NK-92 treated with Interleukin-12 subunit alpha and Interleukin-12 subunit beta, amount 100 ng/mL, for 24 hours (cell line): Measurements from ENCODE around the gene STAT4.

Experiments
- DNase-seq: peaks from one replicate; lab custom pipeline; 2025; lab: John Stamatoyannopoulos, UW

The STAT4 gene, protein sequence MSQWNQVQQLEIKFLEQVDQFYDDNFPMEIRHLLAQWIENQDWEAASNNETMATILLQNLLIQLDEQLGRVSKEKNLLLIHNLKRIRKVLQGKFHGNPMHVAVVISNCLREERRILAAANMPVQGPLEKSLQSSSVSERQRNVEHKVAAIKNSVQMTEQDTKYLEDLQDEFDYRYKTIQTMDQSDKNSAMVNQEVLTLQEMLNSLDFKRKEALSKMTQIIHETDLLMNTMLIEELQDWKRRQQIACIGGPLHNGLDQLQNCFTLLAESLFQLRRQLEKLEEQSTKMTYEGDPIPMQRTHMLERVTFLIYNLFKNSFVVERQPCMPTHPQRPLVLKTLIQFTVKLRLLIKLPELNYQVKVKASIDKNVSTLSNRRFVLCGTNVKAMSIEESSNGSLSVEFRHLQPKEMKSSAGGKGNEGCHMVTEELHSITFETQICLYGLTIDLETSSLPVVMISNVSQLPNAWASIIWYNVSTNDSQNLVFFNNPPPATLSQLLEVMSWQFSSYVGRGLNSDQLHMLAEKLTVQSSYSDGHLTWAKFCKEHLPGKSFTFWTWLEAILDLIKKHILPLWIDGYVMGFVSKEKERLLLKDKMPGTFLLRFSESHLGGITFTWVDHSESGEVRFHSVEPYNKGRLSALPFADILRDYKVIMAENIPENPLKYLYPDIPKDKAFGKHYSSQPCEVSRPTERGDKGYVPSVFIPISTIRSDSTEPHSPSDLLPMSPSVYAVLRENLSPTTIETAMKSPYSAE

DNA sequence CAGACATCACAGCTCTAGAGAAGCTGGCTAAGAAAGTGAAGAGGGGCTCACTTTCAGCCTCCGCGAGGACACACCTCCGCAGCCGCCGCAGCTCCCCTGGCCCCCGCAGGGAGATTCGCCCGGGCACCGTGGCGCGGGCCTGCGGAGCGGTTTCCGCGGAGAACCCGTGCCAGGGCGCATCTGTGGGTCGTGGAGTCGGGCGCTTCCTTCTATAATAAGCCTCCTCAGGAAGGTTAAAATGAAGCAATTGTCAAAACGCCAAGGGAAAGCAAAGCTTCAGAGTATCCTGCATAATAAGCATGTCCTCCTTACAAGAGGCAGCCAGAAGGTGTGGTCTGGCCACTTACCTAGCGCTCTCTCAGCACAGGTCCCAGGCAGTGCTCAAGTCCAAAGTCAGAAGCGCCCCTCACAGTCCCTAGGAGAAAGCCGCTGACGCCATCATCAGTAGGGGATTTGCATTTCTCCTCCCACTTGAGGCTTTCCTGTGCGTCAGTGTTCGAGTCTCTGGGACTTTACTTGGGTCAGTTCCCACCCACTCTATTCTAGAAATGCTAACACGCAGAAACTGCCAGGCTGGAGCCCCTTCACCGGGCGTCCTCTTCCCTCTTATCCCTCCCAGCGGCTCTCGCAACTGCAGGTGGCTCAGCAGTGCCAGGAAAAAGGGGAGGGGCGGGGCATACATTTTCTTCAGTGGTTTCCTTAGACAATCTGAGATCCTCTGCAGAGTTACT lies at the start of gene STAT4:
STAT4 (minus strand) TSS at position 395 of the 731 bp plus-strand sequence. CDS start 2,791 bp downstream, outside the sequence.
- peak; percentile 73 for DNase-seq

DNA sequence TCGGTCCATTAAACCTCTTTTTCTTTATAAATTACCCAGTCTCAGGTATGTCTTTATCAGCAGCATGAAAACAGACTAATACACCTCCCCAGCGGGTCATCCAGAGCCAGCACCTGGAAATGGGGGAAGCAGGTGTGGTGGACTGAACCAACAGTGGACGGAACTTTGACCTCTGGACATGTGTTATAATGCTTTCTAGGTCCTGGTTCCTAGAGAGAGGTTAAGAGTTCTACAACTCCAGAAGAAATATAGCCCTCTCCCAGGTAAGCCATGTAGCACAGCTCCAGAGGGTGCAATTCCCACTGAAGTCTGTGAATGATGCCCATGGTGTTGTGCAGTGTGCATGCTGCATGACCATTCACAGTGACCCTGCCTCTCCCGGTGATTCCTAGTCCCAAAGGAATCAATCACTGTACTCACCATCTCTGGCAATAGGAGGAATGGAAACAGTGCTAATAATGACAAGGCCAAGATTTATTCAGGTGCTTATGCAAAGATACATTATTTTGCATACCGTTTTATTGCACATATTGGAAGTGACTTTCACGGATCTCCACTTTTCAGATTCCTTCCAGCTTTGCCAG lies 49.2 kb upstream of the STAT4 start:
- no peak for DNase-seq

DNA sequence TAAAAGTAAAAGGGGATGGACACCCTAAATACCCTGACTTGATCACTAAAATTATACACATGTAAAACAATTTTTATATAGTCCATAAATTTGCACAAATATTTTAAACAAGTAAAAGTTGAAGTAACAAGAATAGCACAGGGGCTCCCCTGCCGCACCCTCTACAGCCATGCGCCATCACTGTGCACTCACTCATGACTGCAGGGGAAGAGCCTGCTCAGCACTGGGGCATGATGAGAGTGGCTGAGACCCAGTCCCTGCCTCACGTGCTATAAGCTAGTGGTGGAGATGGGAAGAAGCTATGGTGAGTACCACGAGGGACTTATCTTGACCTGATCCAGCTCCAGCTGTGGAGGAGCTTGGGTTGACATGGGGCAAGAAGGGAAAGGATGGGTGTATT lies 47.5 kb upstream of the STAT4 start:
- no peak for DNase-seq

DNA sequence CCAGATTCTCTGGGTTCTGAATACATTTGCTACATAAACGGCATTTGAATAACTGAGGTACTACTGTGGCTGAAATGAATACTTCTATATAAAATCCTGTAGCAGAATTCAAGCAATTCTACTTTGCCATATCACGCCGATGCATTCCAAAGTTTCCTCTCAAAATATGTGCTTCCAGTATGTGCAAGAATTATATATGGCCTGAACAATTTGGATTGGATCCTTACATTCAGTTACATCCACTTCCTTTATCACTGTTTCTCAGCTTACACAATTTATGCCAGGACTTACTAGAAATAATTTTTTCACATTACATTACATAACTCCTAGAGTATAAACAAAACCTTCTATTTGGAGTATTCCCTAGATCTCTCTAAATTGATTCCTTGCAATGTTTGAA lies 46.3 kb upstream of the STAT4 start:
- DNase-seq: no peak

DNA sequence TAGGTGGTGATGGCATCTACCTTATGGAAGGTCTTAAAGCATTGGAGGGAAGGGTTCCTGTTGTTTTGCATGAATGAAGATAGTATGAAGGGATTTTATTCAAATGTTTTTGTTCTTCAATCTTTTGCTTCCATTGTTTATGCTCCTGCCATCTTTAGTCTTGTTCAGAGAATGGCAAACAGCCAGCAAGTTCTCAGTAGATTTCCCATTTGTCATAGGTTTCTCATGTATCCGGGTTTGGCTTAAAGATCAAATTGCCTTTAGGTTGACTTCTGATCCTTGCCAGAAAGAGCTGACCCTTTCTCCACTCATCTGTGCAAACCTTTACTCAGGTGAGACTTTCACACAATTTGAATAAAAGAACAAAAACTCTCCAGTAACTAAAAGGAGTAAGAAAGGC lies 44.2 kb upstream of the STAT4 start:
- no peak for DNase-seq

DNA sequence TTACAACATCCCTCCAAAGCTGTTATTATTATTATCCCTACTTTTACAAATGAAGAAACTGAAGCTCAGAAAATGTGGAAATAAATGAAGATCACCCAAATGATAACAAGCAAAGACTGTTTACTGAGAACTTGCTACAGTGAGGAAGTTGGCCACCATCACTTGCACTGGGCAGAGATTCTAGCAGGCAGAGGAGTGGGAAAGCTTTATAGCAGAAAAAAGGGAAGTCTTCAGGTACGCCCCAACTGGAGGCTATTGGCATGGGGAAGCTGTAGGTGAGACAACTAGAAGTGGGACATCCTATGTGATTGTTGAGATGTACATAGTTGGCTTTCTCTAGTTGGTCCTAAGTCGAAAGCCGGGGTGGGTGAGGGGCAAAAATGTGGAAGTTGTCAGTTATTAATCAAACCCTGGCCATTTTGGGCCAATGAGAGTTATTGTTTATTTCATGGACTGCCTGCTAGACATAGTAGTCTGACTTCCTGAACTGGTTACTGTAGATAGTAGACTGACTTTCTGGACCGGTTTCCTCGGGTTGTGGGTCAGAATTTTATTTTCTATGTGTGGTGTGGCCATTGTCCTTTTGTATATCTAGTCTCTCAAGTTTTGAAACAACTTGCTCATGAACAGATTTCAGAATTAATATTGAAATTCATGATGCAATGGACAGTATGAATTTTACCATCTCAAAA lies 40.2 kb upstream of the STAT4 start:
- no peak for DNase-seq

DNA sequence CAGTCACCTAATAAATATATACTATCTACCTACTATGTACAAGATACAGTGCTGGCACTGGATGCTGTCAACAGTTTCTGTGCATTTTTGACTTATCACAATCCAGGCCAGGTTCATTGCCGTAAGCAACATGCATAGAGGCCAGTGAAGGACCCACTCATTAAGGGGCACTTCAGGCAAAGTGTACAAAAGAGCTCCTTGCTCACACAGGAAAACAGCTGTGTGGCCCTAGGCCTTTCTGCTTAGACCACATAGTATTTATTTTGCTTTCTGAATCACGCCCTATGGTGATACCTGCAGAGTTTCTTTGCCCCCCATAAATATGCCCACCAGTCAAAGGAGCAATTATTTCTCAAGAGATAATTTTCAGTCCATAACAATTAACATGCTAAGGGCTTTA lies 39.6 kb upstream of the STAT4 start:
- no peak for DNase-seq

DNA sequence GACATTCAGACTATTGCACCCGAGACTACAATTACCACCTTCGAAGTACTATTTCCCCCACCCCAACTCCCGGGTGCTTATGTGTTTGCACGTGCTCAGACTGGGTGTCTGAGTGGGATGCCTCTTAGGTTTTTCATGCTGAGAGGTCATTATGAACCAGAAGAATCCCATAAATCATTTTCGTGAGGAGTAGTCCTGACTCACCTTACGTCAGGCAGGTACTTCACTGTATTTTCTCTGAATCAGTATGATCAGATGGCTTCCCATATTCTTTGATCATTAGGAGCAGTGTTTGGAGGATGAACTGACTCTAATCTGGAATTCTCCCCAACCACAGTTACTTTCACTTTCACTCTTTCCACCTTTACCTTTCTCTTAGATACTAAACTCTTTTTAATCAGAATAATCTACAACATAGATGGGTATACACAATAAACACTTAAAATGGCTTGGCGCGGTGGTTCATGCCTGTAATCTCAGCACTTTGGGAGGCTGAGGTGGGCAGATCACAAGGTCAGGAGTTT lies 38.4 kb upstream of the STAT4 start:
- no peak for DNase-seq

DNA sequence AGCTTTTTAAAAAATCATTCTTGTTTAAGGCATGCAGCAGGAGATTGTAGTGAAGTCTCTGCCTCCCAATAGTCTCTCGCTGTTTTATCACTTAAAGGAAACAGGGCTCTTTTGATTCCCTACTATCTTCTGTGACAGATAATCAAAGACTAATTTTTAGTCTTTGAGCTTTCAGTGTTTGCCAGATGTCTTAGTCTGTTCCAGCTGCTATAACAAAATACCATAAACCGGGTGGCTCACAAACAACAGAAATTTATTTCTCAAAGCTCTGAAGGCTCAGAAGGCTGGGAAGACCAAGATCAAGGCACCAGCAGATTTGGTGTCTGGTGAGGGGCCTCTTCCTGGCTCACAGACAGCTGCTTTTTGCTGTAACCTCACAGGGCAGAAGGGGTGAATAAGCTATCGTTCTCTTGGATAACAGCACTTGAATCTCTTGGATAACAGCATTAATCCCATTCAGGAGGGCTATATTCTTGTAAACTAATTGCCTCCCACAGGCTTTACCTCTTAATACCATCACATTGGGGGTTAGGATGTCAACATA lies 37.8 kb upstream of the STAT4 start:
- DNase-seq: no peak

DNA sequence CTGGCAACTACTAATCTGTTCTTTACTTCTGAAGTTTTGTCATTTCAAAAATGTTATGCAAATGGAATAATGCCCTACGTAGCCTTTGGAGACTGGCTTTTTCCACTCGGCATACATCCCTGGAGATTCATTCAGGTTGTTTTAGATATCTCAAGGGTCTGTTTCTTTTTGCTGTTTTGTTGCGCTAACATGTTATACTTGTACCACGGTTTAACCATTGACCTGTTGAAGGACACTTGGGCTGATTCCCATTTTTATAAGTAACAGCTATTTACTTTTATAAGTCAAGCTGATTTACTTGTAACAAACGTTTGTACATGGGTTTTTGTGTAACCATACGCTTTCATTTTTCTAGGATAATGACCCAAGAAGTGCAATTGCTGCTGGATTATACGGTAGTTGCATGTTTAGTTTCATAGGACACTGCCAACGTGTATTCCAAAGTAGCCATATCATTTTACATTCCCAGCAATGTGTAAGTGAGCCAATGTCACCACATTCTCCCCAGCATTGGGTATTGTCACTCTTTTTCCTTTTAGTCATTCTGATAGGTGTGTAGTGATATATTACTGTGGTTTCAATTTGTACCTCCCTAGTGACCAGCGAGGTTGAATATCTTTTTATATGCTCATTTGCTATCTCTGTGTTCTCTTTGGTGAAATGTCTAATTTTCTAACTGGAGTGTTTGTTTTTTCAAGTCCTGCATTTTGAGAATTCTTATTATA lies 36.5 kb upstream of the STAT4 start:
- no peak for DNase-seq

DNA sequence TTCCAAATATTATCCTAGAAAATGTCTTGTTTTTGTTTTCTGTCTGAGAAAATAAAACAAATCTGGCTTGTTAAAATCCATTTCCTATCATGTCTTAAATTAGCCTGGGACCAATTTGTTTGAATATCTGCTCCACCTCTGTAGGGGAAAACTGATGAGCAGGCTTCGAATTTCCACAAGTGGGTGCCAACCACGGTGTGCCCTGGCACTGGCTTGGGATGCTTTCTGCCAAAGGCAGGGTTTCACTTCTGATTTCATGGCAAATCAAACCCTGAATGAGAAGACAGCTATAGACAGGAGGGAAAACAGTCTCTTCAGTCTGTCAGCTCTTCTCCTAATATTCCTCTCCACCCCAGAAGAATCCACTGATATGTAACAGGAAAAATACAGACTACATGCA lies 33.7 kb upstream of the STAT4 start:
- DNase-seq: no peak

DNA sequence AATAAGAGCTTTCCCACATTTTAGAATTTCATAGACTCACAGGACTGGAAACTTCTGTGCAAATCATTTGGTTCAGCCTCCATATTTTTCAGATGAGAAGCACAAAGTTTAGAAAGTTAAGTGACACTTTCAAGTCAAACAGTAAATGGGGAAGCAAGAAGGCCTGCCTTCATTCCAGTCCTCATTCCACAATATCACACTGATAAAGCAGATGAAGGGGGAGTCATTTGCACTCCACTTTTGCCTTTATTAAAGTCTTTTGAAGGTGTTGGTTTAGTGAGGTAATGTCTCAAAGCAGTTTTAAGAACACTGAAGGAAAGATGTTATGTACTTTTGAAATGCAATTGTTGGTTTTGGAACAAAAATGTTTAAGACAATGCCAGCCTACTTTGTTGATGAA lies 32.7 kb upstream of the STAT4 start:
- DNase-seq: no peak

DNA sequence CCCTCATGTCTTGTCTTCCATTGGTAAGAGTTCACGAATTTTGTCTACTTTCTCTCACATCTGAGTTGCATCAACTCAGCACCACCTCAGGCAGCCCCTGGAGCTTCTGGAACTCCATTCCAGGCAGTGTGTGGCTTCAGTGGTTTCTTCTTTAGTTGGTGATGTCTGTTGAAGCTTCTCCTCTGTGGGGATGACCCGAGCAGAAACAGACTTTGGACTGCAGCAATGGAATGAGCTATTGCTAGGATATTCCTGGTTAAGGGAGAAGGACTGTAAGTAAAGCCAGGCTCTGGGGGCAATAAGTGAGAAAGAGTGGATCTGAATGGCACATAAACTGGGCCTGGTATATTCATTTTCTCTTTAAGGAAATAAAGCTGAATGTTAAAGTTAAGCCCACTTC lies 32.3 kb upstream of the STAT4 start:
- DNase-seq: no peak

DNA sequence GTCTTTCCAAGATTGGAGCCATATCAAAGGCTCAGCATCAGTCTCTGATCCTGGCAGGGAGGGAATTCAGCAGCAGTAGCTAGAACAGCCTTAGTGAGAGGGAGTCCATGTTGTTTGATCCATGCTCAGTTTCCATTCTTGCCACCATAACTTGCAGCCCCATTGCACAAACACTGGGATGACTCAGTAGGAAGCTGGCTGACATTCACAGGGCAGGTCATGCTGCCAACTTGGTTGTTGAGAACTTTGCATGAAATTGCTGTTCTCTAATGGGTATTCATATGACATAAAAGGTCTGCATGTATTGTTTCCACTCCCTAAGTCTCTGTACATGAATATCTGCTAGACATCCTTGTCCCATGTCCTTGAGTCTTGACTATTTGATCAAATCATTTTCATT lies 29.9 kb upstream of the STAT4 start:
- DNase-seq: no peak

DNA sequence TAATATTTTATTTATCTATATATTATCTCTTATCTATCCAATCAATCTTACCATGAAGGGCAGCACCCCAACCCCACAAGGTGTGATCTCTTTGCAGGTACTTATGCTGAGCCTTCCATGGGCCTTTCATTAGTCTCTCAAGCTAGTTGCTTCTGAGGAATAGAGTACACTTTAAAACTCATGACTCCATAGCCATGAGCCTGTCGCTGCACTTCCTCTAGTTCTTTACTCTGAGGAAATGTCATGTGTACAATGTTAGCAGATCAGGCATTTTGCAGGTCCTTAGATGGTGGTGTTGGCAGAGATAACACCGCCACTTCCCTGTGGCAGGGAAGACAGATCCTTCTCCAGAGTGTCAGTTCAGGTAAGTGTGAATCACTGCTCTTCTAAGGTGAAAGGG lies 29.5 kb upstream of the STAT4 start:
- DNase-seq: no peak

DNA sequence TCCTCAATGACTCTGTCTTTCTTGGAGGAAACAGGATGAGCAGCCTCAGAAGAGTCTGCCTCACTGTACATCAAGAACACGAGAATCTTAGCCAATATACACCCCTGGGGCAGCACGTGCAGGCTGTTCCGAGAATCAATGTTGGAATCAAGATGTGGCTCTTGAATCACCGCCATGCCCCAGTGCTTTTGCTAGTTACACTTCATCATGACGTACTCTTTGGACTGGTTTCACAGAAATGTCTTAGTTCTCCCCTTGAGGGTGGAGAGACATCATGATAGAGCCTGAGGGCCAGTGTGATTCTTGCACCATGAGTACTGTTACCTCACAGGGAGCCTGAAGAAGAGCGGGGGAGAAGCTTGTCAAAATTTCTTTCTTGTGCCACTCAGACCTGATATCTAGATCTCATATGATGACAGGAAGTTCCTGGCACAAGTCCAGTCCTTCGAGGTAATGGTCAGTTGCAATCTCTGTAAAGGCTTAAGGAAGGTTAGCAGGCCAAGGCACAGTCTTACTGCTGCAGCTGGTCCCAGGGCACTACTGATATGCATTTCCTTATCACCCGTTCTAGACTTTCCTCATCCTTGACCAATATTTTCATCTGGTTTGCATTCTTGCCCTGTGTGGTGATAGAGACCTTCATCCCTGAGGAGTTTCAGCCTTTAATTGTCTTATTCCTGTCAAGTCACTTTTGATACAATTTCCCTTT lies 28.2 kb upstream of the STAT4 start:
- DNase-seq: no peak

DNA sequence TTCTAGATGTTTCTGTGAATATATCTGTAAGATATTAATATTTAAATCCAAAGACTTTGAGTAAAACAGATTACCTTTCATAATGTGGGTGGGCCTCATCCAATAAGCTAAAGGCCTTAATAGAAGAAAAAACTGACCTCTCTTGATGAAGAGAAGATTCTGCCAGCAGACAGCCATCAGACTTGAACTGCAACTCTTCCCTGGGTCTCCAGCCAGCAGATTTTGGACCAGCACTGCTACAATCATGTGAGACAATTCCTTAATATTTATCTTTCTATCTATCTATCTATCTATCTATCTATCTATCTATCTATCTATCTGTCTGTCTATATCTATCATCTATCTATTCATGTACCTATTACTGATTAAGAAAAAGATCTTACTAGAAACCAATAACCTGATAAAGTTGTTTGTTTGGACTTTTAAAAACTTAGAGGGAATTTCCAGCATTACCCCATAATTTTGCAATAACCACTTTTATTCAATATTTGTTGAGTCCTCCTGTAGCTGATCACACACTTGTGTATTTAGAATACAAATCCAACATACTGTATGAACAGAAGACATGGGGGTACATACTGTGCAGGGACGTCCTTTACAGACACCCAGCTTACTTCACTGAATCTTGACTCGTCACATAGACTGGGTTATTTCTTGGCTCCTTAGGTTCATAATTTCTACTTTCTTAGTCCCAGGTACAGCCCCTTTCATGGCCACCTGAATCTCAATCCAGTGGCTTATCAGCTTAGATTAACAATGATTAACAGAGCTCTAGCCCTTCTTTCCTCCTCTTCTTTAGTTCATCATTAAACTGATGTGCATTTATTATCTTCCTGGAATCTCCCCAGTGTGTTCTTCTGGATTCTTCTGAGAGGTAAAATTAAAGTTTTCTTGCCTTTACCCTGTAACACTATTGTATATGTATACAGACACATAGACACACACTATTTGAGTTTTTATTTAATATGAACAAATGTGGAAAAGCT lies 27.2 kb upstream of the STAT4 start:
- no peak for DNase-seq

DNA sequence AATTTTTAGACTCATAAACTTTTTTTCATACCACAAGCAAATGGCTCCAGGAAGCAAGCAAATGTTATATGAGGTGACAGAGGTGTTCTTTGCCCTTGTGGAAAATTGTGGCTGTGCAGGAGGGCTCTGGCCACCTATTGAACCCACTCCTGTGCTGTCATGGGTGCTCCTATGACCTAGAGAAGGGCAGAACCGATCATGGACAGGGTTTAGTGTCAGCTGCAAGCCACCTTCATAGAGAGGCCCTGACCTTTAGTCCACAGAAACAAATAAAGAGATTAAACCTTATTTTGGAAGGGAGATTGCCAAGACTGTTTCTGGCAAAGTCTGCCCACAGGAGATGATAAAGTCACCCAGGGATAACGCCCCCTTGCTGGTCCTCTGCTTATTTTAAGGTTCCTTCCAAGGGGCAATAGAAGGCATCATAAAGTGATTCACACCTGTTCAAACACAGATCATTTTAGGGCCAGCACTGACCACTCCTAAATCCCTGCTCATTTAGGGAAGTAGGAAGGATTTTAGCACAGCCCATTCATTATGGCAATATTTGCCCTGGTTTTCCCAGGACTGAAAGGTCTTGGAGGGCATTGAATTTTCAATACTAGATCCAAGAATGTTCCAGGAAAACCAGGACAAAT lies 26.1 kb upstream of the STAT4 start:
- no peak for DNase-seq
